H9 (cell line): Measurements from ENCODE around the gene KLF15. TPM values are rescaled to one million over a fixed set of nuclear protein-coding genes. Genes with fewer than 3 reads are reported as not detected.

ENCODE experiments used
- DNase-seq: peaks from one replicate; pipeline ENCODE4 v3.0.0-alpha.2; 2017
- H2AFZ ChIP-seq: one replicate; pipeline ENCODE4 v1.6.1; 2013; ENCODE audit warnings: mild to moderate bottlenecking, low read length, control low read depth, moderate library complexity
- H2AK5ac ChIP-seq: 2 replicates; pipeline ENCODE4 v1.6.1; 2013; ENCODE audit warnings: low read length, control low read depth, mixed read lengths; ENCODE audit not compliant: insufficient read length
- H2BK120ac ChIP-seq: one replicate; pipeline ENCODE4 v1.6.1; 2013; ENCODE audit warnings: low read depth, mild to moderate bottlenecking, low read length, control low read depth, inconsistent platforms; ENCODE audit not compliant: poor library complexity, severe bottlenecking
- H2BK12ac ChIP-seq: 2 replicates; pipeline ENCODE4 v1.6.1; 2013; ENCODE audit warnings: low read length, control low read depth, mixed read lengths, low read depth; ENCODE audit not compliant: insufficient read length
- H2BK15ac ChIP-seq: 2 replicates; pipeline ENCODE4 v1.6.1; 2013; ENCODE audit warnings: low read depth, low read length, control low read depth
- H2BK20ac ChIP-seq: one replicate; pipeline ENCODE4 v1.6.1; 2013; ENCODE audit warnings: low read depth, mild to moderate bottlenecking, low read length, control low read depth, inconsistent platforms; ENCODE audit not compliant: poor library complexity, severe bottlenecking
- H2BK5ac ChIP-seq: 2 replicates; pipeline ENCODE4 v1.6.1; 2013; ENCODE audit warnings: low read length, control low read depth, mixed read lengths; ENCODE audit not compliant: insufficient read length
- H3K14ac ChIP-seq: 2 replicates; pipeline ENCODE4 v1.6.1; 2013; ENCODE audit warnings: low read length, control low read depth; ENCODE audit not compliant: insufficient read depth
- H3K18ac ChIP-seq: 2 replicates; pipeline ENCODE4 v1.6.1; 2013; ENCODE audit warnings: low read depth, mild to moderate bottlenecking, mixed read lengths, low read length, control low read depth; ENCODE audit not compliant: insufficient read length
- H3K23ac ChIP-seq: 2 replicates; pipeline ENCODE4 v1.6.1; 2013; ENCODE audit warnings: low read length, control low read depth, mixed read lengths, low read depth; ENCODE audit not compliant: insufficient read length
- H3K23me2 ChIP-seq: 2 replicates; pipeline ENCODE4 v1.6.1; 2013; ENCODE audit warnings: low read depth, mild to moderate bottlenecking, mixed read lengths, low read length, control low read depth; ENCODE audit not compliant: insufficient read length, poor library complexity, severe bottlenecking
- H3K27ac ChIP-seq: 2 replicates; pipeline ENCODE4 v1.5.1; 2013; ENCODE audit warnings: low read length, control low read depth, mixed read lengths, low read depth; ENCODE audit not compliant: insufficient read length
- H3K27me3 ChIP-seq: 2 replicates; pipeline ENCODE4 v1.6.1; 2013; ENCODE audit warnings: low read length, control low read depth, inconsistent platforms; ENCODE audit not compliant: insufficient read depth
- H3K4ac ChIP-seq: 2 replicates; pipeline ENCODE4 v1.6.1; 2013; ENCODE audit warnings: low read depth, mild to moderate bottlenecking, control low read depth, inconsistent platforms, low read length, moderate library complexity
- H3K4me1 ChIP-seq: 2 replicates; pipeline ENCODE4 v1.6.1; 2013; ENCODE audit warnings: low read length, control low read depth, inconsistent platforms; ENCODE audit not compliant: insufficient read depth
- H3K4me2 ChIP-seq: 2 replicates; pipeline ENCODE4 v1.6.1; 2013; ENCODE audit warnings: low read length, control low read depth, mixed read lengths; ENCODE audit not compliant: insufficient read length, insufficient read depth
- H3K56ac ChIP-seq: 2 replicates; pipeline ENCODE4 v1.6.1; 2013; ENCODE audit warnings: low read depth, mild to moderate bottlenecking, mixed read lengths, low read length, control low read depth; ENCODE audit not compliant: insufficient read length
- H3K79me1 ChIP-seq: 2 replicates; pipeline ENCODE4 v1.6.1; 2013; ENCODE audit warnings: low read depth, mild to moderate bottlenecking, moderate library complexity, low read length, control low read depth, inconsistent platforms; ENCODE audit not compliant: insufficient read depth, poor library complexity, severe bottlenecking
- H3K79me2 ChIP-seq: 2 replicates; pipeline ENCODE4 v1.6.1; 2013; ENCODE audit warnings: low read length, control low read depth, inconsistent platforms; ENCODE audit not compliant: insufficient read depth
- H3K9ac ChIP-seq: 2 replicates; pipeline ENCODE4 v1.6.1; 2013; ENCODE audit warnings: low read length, control low read depth, mixed read lengths; ENCODE audit not compliant: insufficient read length; ENCODE audit errors: extremely low read depth
- H3K9me3 ChIP-seq: one replicate; pipeline ENCODE4 v1.6.1; 2013; ENCODE audit warnings: low read depth, low read length, inconsistent platforms; ENCODE audit not compliant: control insufficient read depth
- H3T11ph ChIP-seq: one replicate; pipeline ENCODE4 v1.6.1; 2013; ENCODE audit warnings: mild to moderate bottlenecking, low read length, control low read depth, inconsistent platforms
- H4K20me1 ChIP-seq: one replicate; pipeline ENCODE4 v1.6.1; 2013; ENCODE audit not compliant: control insufficient read depth, insufficient read length, insufficient read depth
- H4K5ac ChIP-seq: 2 replicates; pipeline ENCODE4 v1.6.1; 2013; ENCODE audit warnings: low read depth, mild to moderate bottlenecking, mixed read lengths, low read length, control low read depth; ENCODE audit not compliant: insufficient read length
- H4K8ac ChIP-seq: replicated peaks from 2 replicates; pipeline ENCODE4 v1.6.1; 2013; ENCODE audit warnings: low read length, control low read depth, mixed read lengths, low read depth; ENCODE audit not compliant: insufficient read length
- H4K91ac ChIP-seq: 2 replicates; pipeline ENCODE4 v1.6.1; 2013; ENCODE audit warnings: low read depth, mild to moderate bottlenecking, moderate library complexity, mixed read lengths, low read length, control low read depth; ENCODE audit not compliant: insufficient read length
- H3K27ac Mint-ChIP-seq, 3 experiments: 2 replicates in 2 of 3; 3 replicates in 1 of 3; pipeline ENCODE4 v1.8.0; 2020 to 2021; ENCODE audit warnings: mixed read lengths in 3 of 3, mild to moderate bottlenecking in 1 of 3, moderate library complexity in 1 of 3
- H3K27me3 Mint-ChIP-seq: 2 replicates; pipeline ENCODE4 v1.8.0; 2021; ENCODE audit warnings: low read depth, mild to moderate bottlenecking, moderate library complexity, mixed read lengths
- H3K36me3 Mint-ChIP-seq, 3 experiments: 2 replicates in 2 of 3; 3 replicates in 1 of 3; pipeline ENCODE4 v1.8.0; 2020 to 2021; ENCODE audit warnings: low read depth in 3 of 3, mixed read lengths in 3 of 3; ENCODE audit not compliant: insufficient read depth in 1 of 3
- H3K4me1 Mint-ChIP-seq, 2 experiments: 2 replicates each; pipeline ENCODE4 v1.8.0; 2020; ENCODE audit warnings: mixed read lengths in 2 of 2
- H3K4me3 Mint-ChIP-seq, 2 experiments: 2 replicates in 1 of 2; 3 replicates in 1 of 2; pipeline ENCODE4 v1.8.0; 2020 to 2021; ENCODE audit warnings: mild to moderate bottlenecking in 2 of 2, mixed read lengths in 2 of 2, moderate library complexity in 1 of 2
- H3K9me3 Mint-ChIP-seq, 2 experiments: 2 replicates in 1 of 2; 3 replicates in 1 of 2; pipeline ENCODE4 v1.8.0; 2020; ENCODE audit warnings: mild to moderate bottlenecking in 2 of 2, mixed read lengths in 2 of 2, moderate library complexity in 1 of 2
- CTCF ChIP-seq: fragments of 200-600 bp; sonication (generic); conservative IDR thresholded peaks from 3 replicates; pipeline ENCODE4 v1.8.0; 2021; ENCODE audit warnings: antibody characterized with exemption, mild to moderate bottlenecking
- WGBS: extraction: QIAGEN DNeasy Blood & Tissue Kit; methylation state at CpG from one replicate; pipeline ENCODE4 v1.1.7; 2013; ENCODE audit warnings: missing lambda C conversion rate, low lambda C conversion rate, mixed read lengths; ENCODE audit not compliant: insufficient read length; ENCODE audit errors: extremely low coverage; 5-methylcytosine and 5-hydroxymethylcytosine counted together
- total RNA-seq: library from RNA; stranded (reverse); gene quantifications from 2 replicates; pipeline ENCODE4 v1.2.1, GENCODE V29; 2021

Gene KLF15
- total RNA-seq, 1 experiment from 2014 or later = 10.8 TPM

DNA sequence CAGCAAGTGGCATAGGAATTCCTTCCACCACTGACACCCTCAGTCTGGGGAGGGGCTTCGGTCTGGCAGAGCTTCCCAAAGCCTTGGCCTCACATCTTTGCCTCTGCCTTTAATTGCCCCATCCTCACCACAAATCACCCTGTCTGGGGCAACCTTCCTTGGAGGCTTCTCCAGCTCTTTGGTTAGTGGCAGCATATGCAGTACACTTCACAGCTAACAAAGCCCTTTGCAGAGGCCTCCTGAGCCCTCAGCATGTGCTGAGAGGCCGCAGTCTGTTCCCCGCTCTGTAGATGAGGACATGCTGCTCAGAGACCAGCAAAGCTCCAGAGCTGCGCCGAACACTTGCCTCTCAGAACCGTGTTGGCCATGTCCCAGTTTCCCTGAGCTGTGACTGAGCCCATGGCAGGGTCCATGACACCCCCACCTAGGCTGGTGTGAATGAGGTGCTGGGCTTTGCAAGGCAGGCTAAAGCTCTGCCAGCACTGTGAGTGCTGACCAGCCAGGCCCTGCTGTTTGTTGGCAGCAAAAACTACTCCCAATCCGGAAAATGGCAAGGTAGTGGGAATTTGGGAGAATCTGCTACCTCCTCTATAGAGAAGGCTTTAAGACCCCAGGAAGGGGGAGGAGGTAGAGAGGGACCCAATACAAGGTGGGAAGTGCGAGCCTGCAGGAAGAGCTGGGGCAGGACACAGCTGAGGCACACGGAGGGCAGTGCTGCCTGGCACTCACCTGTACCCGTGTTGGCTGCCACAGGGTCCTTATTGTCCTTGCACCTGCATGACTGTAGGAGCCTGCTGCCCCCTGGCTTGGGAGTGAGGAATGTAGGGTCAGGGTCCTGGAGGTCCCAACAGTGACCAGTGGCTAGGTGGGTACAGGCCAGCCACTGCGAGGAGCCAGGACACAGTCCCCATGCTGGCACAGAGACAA lies 8.4 kb upstream of the KLF15 start:
- H4K5ac ChIP-seq = no peak overlapping the region
- no peak overlapping the region for H3K4me3 Mint-ChIP-seq
- no peak overlapping the region for H3K18ac ChIP-seq
- no peak overlapping the region for H3K4me2 ChIP-seq
- H3K79me2 ChIP-seq = no peaks in the 10 kb centered on the region
- no peak overlapping the region for H2BK12ac ChIP-seq
- H3K27ac Mint-ChIP-seq = no peak overlapping the region
- no peak overlapping the region for H2AFZ ChIP-seq
- H3K23me2 ChIP-seq = no peaks in the 10 kb centered on the region
- no peaks in the 10 kb centered on the region for H3K36me3 Mint-ChIP-seq
- H3K14ac ChIP-seq = no peak overlapping the region
- H3K56ac ChIP-seq = no peak overlapping the region
- no peak overlapping the region for H4K91ac ChIP-seq
- no peak overlapping the region for H3K23ac ChIP-seq
- no peak overlapping the region for H4K8ac ChIP-seq
- H3K9me3 ChIP-seq = no peaks in the 10 kb centered on the region
- H3K9me3 Mint-ChIP-seq = 0 out of 5 replicates have a peak, but pooled peaks cover 0 to 2% of the 10 kb centered on the region in 2 experiments
- no peak overlapping the region for H3K27ac ChIP-seq
- WGBS = no CpG with 5 or more reads among the region's 11 CpGs
- no peak overlapping the region for H2BK15ac ChIP-seq
- TF ChIP-seq CTCF = peak; percentile 47
- H3K27me3 Mint-ChIP-seq = peaks cover 12% of the 10 kb centered on the region
- H3K27me3 ChIP-seq = no peaks in the 10 kb centered on the region
- H3K79me1 ChIP-seq = no peaks in the 10 kb centered on the region
- H2BK120ac ChIP-seq = no peak overlapping the region
- no peak overlapping the region for H3K4ac ChIP-seq
- H3K4me1 ChIP-seq = peaks cover 4% of the 10 kb centered on the region; the same call in 1 of the 2 replicates
- no peak overlapping the region for H3K9ac ChIP-seq
- no peak overlapping the region for H3T11ph ChIP-seq
- no peak overlapping the region for H2AK5ac ChIP-seq
- H4K20me1 ChIP-seq = no peaks in the 10 kb centered on the region
- H3K4me1 Mint-ChIP-seq = peaks cover 32 to 34% of the 10 kb centered on the region in 2 experiments
- no peak overlapping the region for H2BK5ac ChIP-seq
- no peak overlapping the region for H2BK20ac ChIP-seq
- DNase-seq = no peak
